Mesothelial cell of epicardium (in vitro differentiated cells): ENCODE measurements around the gene CCDC88B. TPM values are rescaled to one million over a fixed set of nuclear protein-coding genes. Genes with fewer than 3 reads are reported as not detected.

Source experiments
- DNase-seq, 2 experiments: peaks; one replicate each; pipeline ENCODE4 v3.0.0; 2021; ENCODE audit warnings: low spot score in 2 of 2; ENCODE audit not compliant: unreplicated experiment in 2 of 2
- H3K27ac Mint-ChIP-seq: 2 replicates; pipeline ENCODE4 v1.8.0; 2021; ENCODE audit warnings: mixed read lengths
- H3K27me3 Mint-ChIP-seq: 2 replicates; pipeline ENCODE4 v1.8.0; 2021; ENCODE audit warnings: low read depth, mixed read lengths
- H3K36me3 Mint-ChIP-seq: 2 replicates; pipeline ENCODE4 v1.8.0; 2021; ENCODE audit warnings: mixed read lengths
- H3K4me1 Mint-ChIP-seq: 2 replicates; pipeline ENCODE4 v1.8.0; 2021; ENCODE audit warnings: mixed read lengths
- H3K4me3 Mint-ChIP-seq: 2 replicates; pipeline ENCODE4 v1.8.0; 2021; ENCODE audit warnings: mild to moderate bottlenecking, moderate library complexity, mixed read lengths
- H3K9me3 Mint-ChIP-seq: 2 replicates; pipeline ENCODE4 v1.8.0; 2021; ENCODE audit warnings: mixed read lengths
- CTCF ChIP-seq: fragments of 200-600 bp; sonication (generic); IDR thresholded peaks from one replicate; pipeline ENCODE4 v1.5.0; 2021; ENCODE audit warnings: antibody characterized with exemption; ENCODE audit not compliant: unreplicated experiment
- total RNA-seq: library from RNA; stranded (reverse); gene quantifications from 3 replicates; pipeline ENCODE4 v1.2.1, GENCODE V29; 2021

Gene CCDC88B
- total RNA-seq, 1 donor from 2014 or later = 11.5 TPM

GRCh38 chr11:64327993-64328392 is 12.0 kb upstream of the CCDC88B start:
- Mint-ChIP-seq H3K4me1 (peaks cover 2% of the 10 kb centered on the region), H3K4me3 (no peak overlapping the region), H3K36me3 (no peaks in the 10 kb centered on the region), H3K9me3 (no peaks in the 10 kb centered on the region), H3K27me3 (no peaks in the 10 kb centered on the region), H3K27ac (no peak overlapping the region)
- no peak for DNase-seq
- no peak for TF ChIP-seq CTCF

DNA sequence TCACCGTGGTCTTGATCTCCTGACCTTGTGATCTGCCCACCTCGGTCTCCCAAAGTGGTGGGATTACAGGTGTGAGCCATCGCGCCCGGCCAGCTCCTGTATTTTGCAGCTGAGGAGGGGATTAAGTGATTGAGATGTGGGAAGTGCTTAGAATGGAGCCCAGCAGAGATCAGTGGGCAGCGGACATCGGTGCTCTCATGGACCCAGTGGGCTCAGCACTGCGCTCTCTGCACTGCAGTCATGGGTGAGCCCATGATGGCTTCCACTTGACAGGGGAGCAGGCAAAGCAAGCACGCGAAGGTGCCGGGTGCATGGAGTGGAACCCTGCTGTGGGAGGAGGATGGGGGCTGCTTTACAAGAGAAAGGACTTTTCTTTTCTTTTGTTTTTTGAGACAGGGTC is 9.1 kb upstream of the CCDC88B start:
- Mint-ChIP-seq H3K4me1 (peaks cover 7% of the 10 kb centered on the region), H3K4me3 (no peak overlapping the region), H3K27me3 (no peaks in the 10 kb centered on the region), H3K27ac (no peak overlapping the region), H3K9me3 (no peaks in the 10 kb centered on the region), H3K36me3 (no peaks in the 10 kb centered on the region)
- no peak for DNase-seq
- TF ChIP-seq CTCF = no peak

DNA sequence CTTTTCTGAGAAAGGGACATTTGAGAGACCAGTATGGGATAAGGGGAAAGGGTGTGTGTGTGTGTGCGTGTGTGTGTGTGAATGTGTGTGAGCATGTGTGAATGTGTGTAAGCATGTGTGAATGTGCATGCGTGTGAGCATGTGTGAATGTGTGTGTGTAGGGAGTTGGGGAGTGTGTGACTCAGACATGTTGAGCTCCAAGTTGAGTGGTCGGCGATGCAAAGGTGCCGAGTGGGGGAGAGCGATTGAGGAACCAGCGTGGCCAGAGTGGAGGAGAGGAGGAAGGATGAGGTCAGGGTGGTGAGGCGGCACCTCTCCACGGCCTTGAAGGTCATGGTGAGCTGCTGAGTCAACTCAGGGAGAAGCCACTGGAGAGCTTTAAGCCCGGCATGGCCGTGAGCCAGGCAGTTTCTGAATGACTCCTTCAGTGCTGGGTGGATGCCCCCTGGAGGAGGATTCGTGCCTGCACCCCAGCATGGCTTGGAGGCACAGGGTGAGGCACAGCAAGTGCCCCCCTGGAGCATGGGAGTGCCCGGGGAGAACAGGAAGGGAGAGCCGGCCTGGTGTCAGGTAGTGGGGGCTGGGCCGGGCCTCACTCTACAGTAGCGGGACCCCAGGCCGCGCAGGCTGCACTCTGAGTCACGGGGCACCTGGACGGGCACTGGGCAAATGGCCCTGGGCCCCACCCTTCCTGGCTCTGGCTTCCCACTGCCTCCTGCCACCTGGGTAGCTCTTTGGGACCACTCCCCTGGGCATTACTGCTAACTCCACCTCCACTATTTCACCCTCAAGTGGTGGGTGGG is 8.2 kb upstream of the CCDC88B start:
- DNase-seq = no peak
- no peaks in the 10 kb centered on the region for H3K9me3 Mint-ChIP-seq
- no peak overlapping the region for H3K27ac Mint-ChIP-seq
- no peak for TF ChIP-seq CTCF
- H3K36me3 Mint-ChIP-seq = no peaks in the 10 kb centered on the region
- no peaks in the 10 kb centered on the region for H3K27me3 Mint-ChIP-seq
- peaks cover 7% of the 10 kb centered on the region for H3K4me1 Mint-ChIP-seq
- no peak overlapping the region for H3K4me3 Mint-ChIP-seq

DNA sequence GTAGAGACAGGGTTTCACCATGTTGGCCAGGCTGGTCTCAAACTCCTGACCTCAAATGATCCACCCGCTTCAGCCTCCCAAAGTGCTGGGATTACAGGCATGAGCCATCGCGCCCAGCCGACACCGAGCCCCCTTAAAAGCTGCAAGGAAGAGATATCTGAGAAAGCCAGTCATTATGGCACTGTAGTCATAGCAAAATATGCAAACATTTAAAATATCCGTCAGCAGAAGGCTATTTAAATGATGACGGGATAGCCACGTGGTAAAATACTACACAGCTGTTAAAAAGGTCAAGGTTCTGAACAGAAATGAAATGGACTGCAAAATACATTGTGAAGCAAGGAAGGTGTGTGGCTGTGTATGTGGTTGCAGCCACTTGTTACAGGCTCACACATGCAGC is 6.4 kb upstream of the CCDC88B start:
- H3K27ac Mint-ChIP-seq = no peak overlapping the region
- H3K36me3 Mint-ChIP-seq = no peaks in the 10 kb centered on the region
- H3K4me3 Mint-ChIP-seq = no peak overlapping the region
- peaks cover 11% of the 10 kb centered on the region for H3K4me1 Mint-ChIP-seq
- no peaks in the 10 kb centered on the region for H3K9me3 Mint-ChIP-seq
- H3K27me3 Mint-ChIP-seq = no peaks in the 10 kb centered on the region
- no peak for DNase-seq
- TF ChIP-seq CTCF = no peak

DNA sequence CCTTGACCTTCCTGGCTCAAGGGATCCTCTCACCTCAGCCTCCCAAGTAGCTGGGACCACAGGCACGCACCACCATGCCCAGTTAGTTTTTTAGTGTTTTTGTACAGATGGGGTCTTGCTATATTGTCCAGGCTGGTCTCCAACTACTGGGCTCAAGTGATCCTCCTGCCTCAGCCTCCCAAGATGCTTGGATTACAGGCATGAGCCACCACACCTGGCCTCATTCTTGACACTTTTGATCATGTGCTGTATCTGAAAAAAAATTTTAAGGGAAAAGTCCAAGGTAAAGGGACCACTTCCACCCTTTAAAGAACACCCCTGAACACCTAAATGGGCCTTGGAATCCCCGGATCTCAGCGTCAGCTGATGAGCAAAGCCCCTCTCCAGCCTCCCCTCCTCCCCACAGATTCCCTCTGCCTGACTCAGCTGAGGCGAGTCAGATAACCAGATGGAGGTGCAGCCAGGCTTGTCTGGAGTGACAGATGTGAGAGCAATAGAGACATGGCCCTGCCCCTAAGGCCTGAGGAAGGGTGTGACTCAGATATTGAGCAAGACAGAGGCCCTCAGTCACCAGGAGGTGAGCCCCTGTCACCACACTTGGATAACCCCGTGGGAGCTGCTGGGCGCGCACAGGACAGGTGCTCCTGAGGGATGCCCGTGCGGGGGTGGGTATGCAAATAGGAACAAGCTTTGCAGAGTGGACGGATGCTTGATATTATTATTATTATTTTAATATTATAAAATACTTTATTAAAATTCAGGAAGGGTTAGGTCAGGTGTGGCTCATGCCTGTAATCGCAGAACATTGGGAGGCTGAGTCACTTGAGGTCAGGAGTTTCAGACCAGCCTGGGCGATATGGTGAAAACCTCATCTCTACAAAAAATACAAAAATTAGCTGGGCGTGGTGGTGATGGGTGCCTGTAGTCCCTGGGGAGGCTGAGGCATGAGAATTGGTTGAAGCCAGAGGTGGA is 5.0 kb upstream of the CCDC88B start:
- DNase-seq = no peak
- Mint-ChIP-seq H3K4me1 (peaks cover 11% of the 10 kb centered on the region), H3K9me3 (no peaks in the 10 kb centered on the region), H3K36me3 (no peaks in the 10 kb centered on the region), H3K4me3 (no peak overlapping the region), H3K27ac (peak overlapping the region; percentile 87), H3K27me3 (no peaks in the 10 kb centered on the region)
- TF ChIP-seq CTCF = no peak
